Measurements from ENCODE around the gene HK2. TPM values are rescaled to one million over a fixed set of nuclear protein-coding genes. Genes with fewer than 3 reads are reported as not detected.

Gene HK2
- total and polyA plus RNA-seq, 8 donors = 0.47 to 8.6 (median 2.9) TPM

- intact Hi-C loops (cut with DNase I) = loop anchor here in 1 of 3 donors (10.0 kb wide), 1 partner anchor 159 kb away; no protein-coding TSS in a partner anchor
- WGBS, 2 donors = 92% methylated on average over 26 of the region's 26 CpGs
- H3K9me3 ChIP-seq = no peaks in the 10 kb centered on the region
- no peak for FAIRE-seq
- no peak for ATAC-seq
- no peak overlapping the region for H3K27ac ChIP-seq
- H3K4me3 ChIP-seq = no peak overlapping the region
- H3K4me1 ChIP-seq = no peaks in the 10 kb centered on the region
- DNase-seq = no peak
- H3K36me3 ChIP-seq = no peaks in the 10 kb centered on the region
- TF ChIP-seq CTCF (IDR thresholded peaks at IDR 0.05) = no peak
- H3K27me3 ChIP-seq = no peaks in the 10 kb centered on the region
These were observed 40.0 kb downstream of the HK2 start for GRCh38 chr2:74873678-74874640.

- 45 to 46% methylated on average over 13 of the region's 13 CpGs for WGBS, 2 donors
- Histone ChIP-seq H3K36me3 (no peaks in the 10 kb centered on the region), H3K27me3 (no peaks in the 10 kb centered on the region), H3K4me3 (no peak overlapping the region), H3K27ac (no peak overlapping the region), H3K4me1 (no peaks in the 10 kb centered on the region), H3K9me3 (no peaks in the 10 kb centered on the region)
- DNase-seq (peak in 1 of 6 donors; percentile 41), FAIRE-seq (no peak), ATAC-seq (peak; percentile 79 to 91 (median 84))
- peak; percentile 36 to 77 (median 66) for TF ChIP-seq CTCF (IDR thresholded peaks at IDR 0.05)
- intact Hi-C loops (cut with DNase I) = loop anchor here (5.0 to 10.0 kb wide), 2 partner anchors 159 to 161 kb away; no protein-coding TSS in a partner anchor
These were observed 42.4 kb downstream of the HK2 start for GRCh38 chr2:74876081-74876886.

- WGBS, 2 donors = 79 to 84% methylated on average over 6 of the region's 6 CpGs
- H3K36me3 ChIP-seq = no peaks in the 10 kb centered on the region
These were observed 43.4 kb downstream of the HK2 start for GRCh38 chr2:74877376-74877775.

GRCh38 chr2:74877781-74878433, 44.0 kb downstream of the HK2 start:
- H3K4me1 ChIP-seq = no peaks in the 10 kb centered on the region
- FAIRE-seq (no peak), ATAC-seq (no peak), DNase-seq (no peak)
- H3K27ac ChIP-seq = no peak overlapping the region
- no peak overlapping the region for H3K4me3 ChIP-seq
- intact Hi-C loops (cut with DNase I) = loop anchor here (5.0 to 10.0 kb wide), 2 partner anchors 161 to 163 kb away; no protein-coding TSS in a partner anchor
- no peaks in the 10 kb centered on the region for H3K9me3 ChIP-seq
- 76 to 79% methylated on average over 4 of the region's 4 CpGs for WGBS, 2 donors
- no peak for TF ChIP-seq CTCF (IDR thresholded peaks at IDR 0.05)
- no peaks in the 10 kb centered on the region for H3K36me3 ChIP-seq
- H3K27me3 ChIP-seq = no peaks in the 10 kb centered on the region

More at GRCh38 chr2:74877376-74877775, 43.4 kb downstream of the HK2 start:
- no peaks in the 10 kb centered on the region for H3K4me1 ChIP-seq
- no peaks in the 10 kb centered on the region for H3K27me3 ChIP-seq
- H3K4me3 ChIP-seq = no peak overlapping the region
- H3K27ac ChIP-seq = no peak overlapping the region
- intact Hi-C loops (cut with DNase I) = loop anchor here (5.0 to 10.0 kb wide), 2 partner anchors 160 to 163 kb away; no protein-coding TSS in a partner anchor
- no peak for TF ChIP-seq CTCF (IDR thresholded peaks at IDR 0.05)
- no peak for ATAC-seq
- no peak for DNase-seq
- no peaks in the 10 kb centered on the region for H3K9me3 ChIP-seq
- no peak for FAIRE-seq
